Stimulated activated CD8-positive, alpha-beta memory T cell treated with anti-CD3 and anti-CD28 coated beads, Interleukin-7, amount 100 ng/mL, for 1 hour (primary cell): ENCODE results near the gene EAPP.
"Not testable (repeated sequence)": the region's sequence is repeated elsewhere in the genome, so short reads cannot be mapped to it uniquely, and the experiment has no call there.

Experiments used
- DNase-seq, 2 donors: peaks; one replicate each; pipeline ENCODE4 v3.0.0-alpha.2; 2020; ENCODE audit warnings: low read depth in 2 of 2

EAPP gene

DNA sequence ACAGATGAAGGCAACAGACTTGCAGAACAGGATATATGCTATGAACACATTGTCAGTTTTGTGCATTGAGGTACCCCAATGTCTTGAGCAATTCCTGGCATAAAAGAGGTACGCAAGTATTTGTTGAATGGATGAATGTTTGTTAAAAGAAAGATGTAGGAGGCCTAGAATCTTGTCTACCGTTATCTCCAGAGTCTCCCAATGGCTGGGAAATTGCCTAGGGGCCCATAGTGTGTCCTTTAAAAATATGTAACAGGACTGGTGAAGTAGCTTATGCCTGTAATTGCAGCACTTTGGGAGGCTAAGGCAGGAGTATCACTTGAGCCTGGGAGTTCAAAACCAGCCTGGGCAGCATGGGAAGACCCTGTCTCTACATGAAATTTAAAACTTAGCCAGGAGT lies 57.0 kb downstream of the EAPP start:
- DNase-seq, result no peak

DNA sequence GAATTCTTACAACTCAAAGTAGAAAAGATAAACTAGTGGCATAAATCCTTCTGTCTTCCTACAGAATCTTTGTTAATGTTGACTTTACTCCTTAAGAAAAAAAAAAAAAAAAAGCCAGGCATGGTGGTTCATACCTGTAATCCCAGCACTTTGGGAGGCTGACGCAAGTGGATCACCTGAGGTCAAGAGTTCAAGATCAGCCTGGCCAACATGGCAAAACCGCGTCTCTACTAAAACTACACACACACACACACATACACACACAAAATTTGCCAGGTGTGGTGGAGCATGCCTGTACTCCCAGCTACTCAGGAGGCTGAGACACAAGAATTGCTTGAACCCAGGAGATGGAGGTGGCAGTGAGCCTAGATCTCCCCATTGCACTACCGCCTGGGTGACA lies 59.8 kb downstream of the EAPP start:
- DNase-seq, result no peak

DNA sequence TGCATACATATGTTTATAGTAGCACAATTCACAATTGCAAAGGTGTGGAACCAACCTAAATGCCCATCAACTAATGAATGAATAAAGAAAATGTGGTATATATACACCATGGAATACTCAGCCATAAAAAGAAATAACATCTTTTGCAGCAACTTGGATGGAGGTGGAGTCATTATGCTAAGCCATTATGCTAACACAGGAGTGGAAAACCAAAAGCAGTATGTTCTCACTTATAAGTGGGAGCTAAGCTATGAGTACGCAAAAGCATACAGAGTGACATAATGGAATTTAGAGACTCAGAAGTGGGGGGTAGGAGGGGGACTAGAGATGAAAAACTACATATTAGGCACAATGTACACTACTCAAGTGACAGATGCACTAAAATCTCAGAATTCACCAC lies 61.2 kb downstream of the EAPP start:
- no peak for DNase-seq

DNA sequence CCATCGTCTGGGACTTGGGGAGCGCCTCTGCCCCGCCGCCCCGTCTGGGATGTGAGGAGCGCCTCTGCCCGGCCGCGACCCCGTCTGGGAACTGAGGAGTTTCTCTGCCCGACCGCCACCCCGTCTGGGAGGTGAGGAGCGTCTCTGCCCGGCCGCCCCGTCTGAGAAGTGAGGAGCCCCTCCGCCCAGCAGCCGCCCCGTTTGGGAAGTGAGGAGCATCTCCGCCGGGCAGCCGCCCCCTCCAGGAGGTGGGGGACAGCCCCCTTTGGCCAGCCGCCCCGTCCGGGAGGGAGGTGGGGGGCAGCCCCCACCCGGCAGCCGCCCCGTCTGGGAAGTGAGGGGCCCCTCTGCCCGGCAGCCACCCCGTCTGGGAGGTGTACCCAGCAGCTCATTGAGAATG lies 63.5 kb downstream of the EAPP start:
- DNase-seq, result not testable (repeated sequence)

- DNase-seq, result no peak
These were observed 64.3 kb downstream of the EAPP start for GRCh38 chr14:34475163-34475562.

- DNase-seq, result no peak
These were observed 65.3 kb downstream of the EAPP start for GRCh38 chr14:34474187-34474679.

DNA sequence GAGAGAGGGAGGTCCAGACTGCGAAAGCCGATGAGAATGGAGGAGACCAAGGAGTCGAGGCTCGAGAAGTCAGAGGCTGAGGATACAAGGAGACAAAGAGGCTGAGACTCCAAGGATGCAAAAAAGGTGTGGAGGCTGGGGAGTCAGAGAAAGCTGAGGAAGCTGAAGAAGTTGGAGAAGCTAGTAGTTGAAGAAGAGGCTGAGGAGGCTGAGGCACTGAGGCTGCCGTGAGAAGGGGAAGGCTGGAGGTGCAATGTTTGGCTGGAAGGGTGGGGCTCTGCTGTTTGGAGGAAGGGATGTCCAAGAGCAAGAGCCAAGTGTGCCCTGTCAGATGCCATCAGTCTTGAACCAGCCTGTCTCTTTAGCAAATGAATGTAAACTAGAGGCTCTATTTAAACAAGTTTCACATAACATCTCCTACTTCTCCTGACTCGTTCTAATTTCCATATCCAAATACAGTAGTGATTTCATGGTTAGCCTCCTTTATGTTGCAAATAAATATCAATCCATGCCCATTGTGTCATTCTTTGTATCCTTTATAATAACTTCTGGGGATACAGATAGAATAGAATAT lies 66.7 kb downstream of the EAPP start:
- no peak for DNase-seq

- no peak for DNase-seq
These were observed 69.2 kb downstream of the EAPP start for GRCh38 chr14:34470319-34470718.

DNA sequence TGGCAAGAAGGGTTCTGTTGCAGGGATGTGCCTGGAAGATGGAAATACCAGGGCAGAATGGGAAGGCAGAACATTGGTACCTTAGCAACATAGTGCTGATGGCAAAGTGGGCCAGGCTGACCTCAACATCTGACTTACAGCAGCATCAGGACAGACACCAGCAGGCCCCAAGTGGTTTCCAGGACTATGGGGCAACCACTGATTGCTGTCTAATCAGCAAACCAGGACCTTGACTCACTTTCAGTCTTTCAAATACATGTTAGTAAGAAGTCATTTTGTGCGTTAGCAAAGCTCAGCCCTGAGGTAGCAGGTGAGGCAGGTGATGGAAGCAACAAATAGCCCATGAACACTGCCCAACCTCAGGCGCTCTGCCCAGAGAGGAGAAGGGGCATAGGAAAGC lies 72.8 kb downstream of the EAPP start:
- DNase-seq, result no peak
